Inferior parietal cortex (tissue), 1 donor: ENCODE results near the gene CXorf65.

Experiments
- DNase-seq: peaks from one replicate; pipeline ENCODE4 v3.0.0-alpha.2; 2016; ENCODE audit errors: extremely low spot score

Gene CXorf65

DNA sequence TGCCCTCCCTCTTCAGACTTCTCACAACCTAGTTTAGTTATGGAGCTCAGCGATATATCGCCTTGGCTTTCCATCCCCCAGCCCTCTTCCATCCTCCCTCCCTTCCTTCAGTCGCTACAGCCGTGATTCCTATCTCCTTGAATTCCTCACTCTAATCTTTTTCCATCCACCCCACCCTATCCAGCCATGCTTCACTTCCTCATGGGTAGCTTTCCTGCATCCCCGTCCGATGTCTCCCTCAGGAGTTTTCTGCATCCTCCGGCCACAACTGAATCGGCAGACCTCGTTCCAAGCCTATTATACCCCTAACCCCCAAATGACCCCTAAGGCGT lies 38.9 kb downstream of the CXorf65 start:
- DNase-seq, result no peak

GRCh38 chrX:71067089-71067488 lies 39.5 kb downstream of the CXorf65 start:
- peak; percentile 1 for DNase-seq

DNA sequence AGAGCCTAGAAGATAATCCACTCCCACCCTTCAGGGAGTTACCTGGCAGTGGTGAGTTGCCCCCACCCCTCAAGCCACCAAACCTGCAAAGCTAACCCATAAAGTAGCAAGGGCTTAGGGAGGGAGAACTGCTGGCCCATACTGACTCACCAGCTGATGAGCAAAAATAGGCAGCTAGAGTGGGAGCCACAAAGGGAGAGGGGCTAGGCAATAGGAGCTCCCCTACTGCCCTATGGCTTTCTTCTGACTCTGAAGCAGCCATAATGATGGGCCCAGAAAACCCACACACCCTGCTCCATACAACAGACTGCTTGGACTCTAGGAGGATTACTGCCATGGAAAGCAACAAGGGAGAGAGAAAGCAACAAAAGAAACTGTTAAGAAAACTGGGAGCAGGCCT lies 46.4 kb downstream of the CXorf65 start:
- DNase-seq, result no peak

DNA sequence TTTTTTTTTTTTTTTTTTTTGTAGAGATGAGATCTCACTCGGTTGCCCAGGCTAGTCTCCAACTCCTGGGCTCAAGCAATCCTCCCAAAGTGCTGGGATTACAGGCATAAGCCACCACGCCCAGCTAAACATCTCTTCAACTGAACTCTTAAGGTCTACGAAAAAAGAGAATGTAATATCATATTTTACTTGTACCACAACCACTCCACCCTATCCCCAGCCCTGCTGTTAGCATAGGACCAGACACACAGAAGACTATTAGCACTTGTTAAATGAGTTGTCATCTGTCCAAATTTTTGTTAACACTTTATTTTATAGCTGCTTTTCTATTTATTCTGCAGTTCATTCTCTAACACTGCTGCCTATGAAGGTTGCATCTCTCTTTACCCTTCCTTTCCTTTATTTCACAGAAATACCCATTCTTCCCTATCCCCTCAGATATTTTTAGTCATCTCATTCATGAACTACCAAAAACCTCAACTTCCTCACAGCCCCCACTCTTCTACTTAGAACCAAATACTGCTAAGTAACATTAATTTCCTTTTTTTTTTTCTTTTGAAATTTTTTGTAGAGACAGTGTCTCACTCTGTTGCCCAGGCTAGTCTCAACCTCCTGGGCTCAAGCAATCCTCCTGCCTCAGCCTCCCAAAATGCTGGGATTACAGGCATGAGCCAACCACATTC lies 48.6 kb downstream of the CXorf65 start:
- no peak for DNase-seq

DNA sequence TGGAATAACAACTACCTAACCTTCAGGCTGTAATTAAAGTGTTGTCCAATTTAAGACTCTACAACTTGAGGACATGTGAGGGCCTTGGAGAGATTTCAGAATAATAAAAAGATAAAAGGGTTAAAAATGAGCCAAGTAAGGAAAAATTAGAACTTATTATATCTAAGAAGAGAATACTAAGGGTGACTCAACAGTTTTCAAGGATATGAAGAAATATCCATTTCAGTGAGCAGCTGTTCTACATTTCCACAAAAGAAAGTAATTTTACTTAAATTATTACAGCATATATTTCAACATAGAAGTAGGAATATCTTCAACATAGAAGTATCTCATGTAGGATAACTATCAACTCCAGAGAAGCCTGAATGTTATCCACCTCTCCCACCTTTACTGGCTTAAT lies 49.7 kb downstream of the CXorf65 start:
- DNase-seq, result no peak
